ENCODE results near the gene C9orf50. TPM values are rescaled to one million over a fixed set of nuclear protein-coding genes. Genes with fewer than 3 reads are reported as not detected.

C9orf50 gene
- total and polyA plus RNA-seq, 5 donors from 2014 or later = not detected

DNA sequence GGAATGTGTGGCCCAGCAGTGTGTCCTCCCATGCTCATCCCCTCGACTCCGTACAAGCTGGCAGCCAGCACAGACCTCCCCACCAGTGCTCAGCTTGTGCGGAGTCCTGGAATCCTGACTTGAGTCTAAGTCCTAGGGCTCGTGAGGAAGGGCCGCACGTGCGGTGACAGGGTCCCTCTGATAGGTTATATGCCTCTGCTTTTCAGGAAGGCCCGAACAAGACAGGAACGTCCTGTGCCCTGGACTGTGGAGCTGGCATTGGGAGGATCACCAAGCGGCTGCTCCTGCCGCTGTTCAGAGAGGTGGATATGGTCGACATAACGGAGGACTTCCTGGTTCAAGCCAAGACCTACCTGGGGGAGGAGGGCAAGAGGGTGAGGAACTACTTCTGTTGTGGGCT lies 12.9 kb upstream of the C9orf50 start:
- no peak overlapping the region for H3K27ac Mint-ChIP-seq

GRCh38 chr9:129633207-129633606 lies 12.3 kb upstream of the C9orf50 start:
- peak overlapping the region in 1 of 3 donors; percentile 69 for H3K27ac Mint-ChIP-seq
- peaks cover 6% of the 10 kb centered on the region for H3K4me1 ChIP-seq (ENCODE audit: control insufficient read depth, insufficient read depth, low read length, poor library complexity, severe bottlenecking)
- no peak for ATAC-seq (ENCODE audit: low read depth in 2 of 2)
- no peaks in the 10 kb centered on the region for H3K27me3 Mint-ChIP-seq
- H3K9me3 Mint-ChIP-seq = no peaks in the 10 kb centered on the region
- H3K36me3 Mint-ChIP-seq = peaks cover 9% of the 10 kb centered on the region
- no peaks in the 10 kb centered on the region for H3K27me3 ChIP-seq (ENCODE audit: control insufficient read depth, insufficient read depth, low read length)
- peaks cover 58% of the 10 kb centered on the region for H3K36me3 ChIP-seq (ENCODE audit: control insufficient read depth, insufficient read depth, low read length)
- no peak for DNase-seq
- H3K4me3 ChIP-seq (ENCODE audit: low read depth, low read length) = no peak overlapping the region
- H3K4me1 Mint-ChIP-seq = peaks cover 7 to 47% (median 27%) of the 10 kb centered on the region in 4 donors
- H3K4me3 Mint-ChIP-seq = no peak overlapping the region
- no peak overlapping the region for H3K27ac ChIP-seq (ENCODE audit: insufficient read depth, low read length, poor library complexity, severe bottlenecking)
- H3K9me3 ChIP-seq (ENCODE audit: control insufficient read depth in 2 of 2, low read length in 2 of 2) = no peaks in the 10 kb centered on the region

More for the DNA sequence above, 12.9 kb upstream of the C9orf50 start:
- Mint-ChIP-seq H3K27me3 (no peaks in the 10 kb centered on the region), H3K36me3 (peaks cover 12% of the 10 kb centered on the region), H3K4me3 (no peak overlapping the region), H3K9me3 (no peaks in the 10 kb centered on the region), H3K4me1 (peaks cover 7 to 43% (median 21%) of the 10 kb centered on the region in 4 donors)
- no peak for DNase-seq
- Histone ChIP-seq H3K4me1 (ENCODE audit: control insufficient read depth, insufficient read depth, low read length, poor library complexity, severe bottlenecking) (peaks cover 3% of the 10 kb centered on the region), H3K4me3 (ENCODE audit: low read depth, low read length) (no peak overlapping the region), H3K9me3 (ENCODE audit: control insufficient read depth in 2 of 2, low read length in 2 of 2) (no peaks in the 10 kb centered on the region), H3K27me3 (ENCODE audit: control insufficient read depth, insufficient read depth, low read length) (no peaks in the 10 kb centered on the region), H3K27ac (ENCODE audit: insufficient read depth, low read length, poor library complexity, severe bottlenecking) (no peak overlapping the region), H3K36me3 (ENCODE audit: control insufficient read depth, insufficient read depth, low read length) (peaks cover 64% of the 10 kb centered on the region)
- no peak for ATAC-seq (ENCODE audit: low read depth in 2 of 2)

DNA sequence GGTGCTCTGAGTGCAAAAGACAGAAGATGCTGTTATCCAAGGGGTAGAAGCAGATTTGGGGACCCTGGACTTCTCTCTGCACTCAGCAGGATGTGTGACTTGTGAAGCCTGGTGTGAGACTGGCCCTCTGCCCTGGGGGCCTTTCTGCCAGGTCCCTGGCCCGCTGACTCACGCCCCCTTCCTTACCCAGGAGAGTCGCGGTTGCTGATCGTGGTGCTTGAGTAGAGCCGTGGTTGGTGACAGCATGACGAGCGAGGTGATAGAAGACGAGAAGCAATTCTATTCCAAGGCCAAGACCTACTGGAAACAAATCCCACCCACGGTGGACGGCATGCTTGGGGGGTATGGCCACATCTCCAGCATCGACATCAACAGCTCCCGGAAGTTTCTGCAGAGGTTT lies 11.6 kb upstream of the C9orf50 start:
- Histone ChIP-seq H3K27me3 (ENCODE audit: control insufficient read depth, insufficient read depth, low read length) (no peaks in the 10 kb centered on the region), H3K36me3 (ENCODE audit: control insufficient read depth, insufficient read depth, low read length) (peaks cover 50% of the 10 kb centered on the region), H3K4me1 (ENCODE audit: control insufficient read depth, insufficient read depth, low read length, poor library complexity, severe bottlenecking) (peaks cover 14% of the 10 kb centered on the region), H3K27ac (ENCODE audit: insufficient read depth, low read length, poor library complexity, severe bottlenecking) (no peak overlapping the region), H3K4me3 (ENCODE audit: low read depth, low read length) (no peak overlapping the region), H3K9me3 (ENCODE audit: control insufficient read depth in 2 of 2, low read length in 2 of 2) (no peaks in the 10 kb centered on the region)
- H3K27me3 Mint-ChIP-seq = no peaks in the 10 kb centered on the region
- ATAC-seq (ENCODE audit: low read depth in 2 of 2) (no peak), DNase-seq (no peak)
- peaks cover 7 to 49% (median 33%) of the 10 kb centered on the region in 4 donors for H3K4me1 Mint-ChIP-seq
- H3K9me3 Mint-ChIP-seq = no peaks in the 10 kb centered on the region
- peaks cover 4% of the 10 kb centered on the region for H3K36me3 Mint-ChIP-seq
- H3K27ac Mint-ChIP-seq = peak overlapping the region in 1 of 3 donors; percentile 32
- no peak overlapping the region for H3K4me3 Mint-ChIP-seq

DNA sequence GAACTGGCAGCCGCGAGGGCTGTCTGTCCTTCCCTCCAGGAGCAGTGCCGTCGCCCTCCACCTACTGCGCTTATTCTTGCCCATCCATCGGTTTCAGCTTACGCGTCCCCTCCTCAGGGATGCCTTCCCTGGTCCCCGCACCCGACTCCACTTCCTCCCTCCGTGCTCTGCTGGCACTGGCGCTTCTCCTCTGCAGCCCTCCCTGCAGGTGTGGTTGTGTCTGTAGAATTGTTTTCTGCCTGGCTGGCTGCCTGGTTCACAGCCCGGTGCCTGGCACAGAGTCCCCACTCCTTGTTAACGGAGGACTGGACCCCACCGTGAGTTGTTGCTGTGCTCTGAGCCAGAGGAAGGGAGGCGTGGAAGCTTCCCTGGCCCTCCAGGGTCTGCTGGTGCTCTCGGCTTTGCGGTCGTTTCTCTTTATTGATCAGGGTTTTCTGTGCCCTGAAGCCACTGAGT lies 10.8 kb upstream of the C9orf50 start:
- DNase-seq (no peak), ATAC-seq (ENCODE audit: low read depth in 2 of 2) (no peak)
- Mint-ChIP-seq H3K36me3 (peaks cover 4% of the 10 kb centered on the region), H3K27ac (peak overlapping the region; percentile 68 to 81 (median 71)), H3K4me1 (peaks cover 12 to 56% (median 41%) of the 10 kb centered on the region in 4 donors), H3K9me3 (no peaks in the 10 kb centered on the region), H3K4me3 (peak overlapping the region in 2 of 4 donors; percentile 43 to 63), H3K27me3 (peaks cover 4% of the 10 kb centered on the region)
- H3K4me3 ChIP-seq (ENCODE audit: low read depth, low read length) = no peak overlapping the region
- peaks cover 43% of the 10 kb centered on the region for H3K36me3 ChIP-seq (ENCODE audit: control insufficient read depth, insufficient read depth, low read length)
- H3K9me3 ChIP-seq (ENCODE audit: control insufficient read depth in 2 of 2, low read length in 2 of 2) = no peaks in the 10 kb centered on the region
- no peak overlapping the region for H3K27ac ChIP-seq (ENCODE audit: insufficient read depth, low read length, poor library complexity, severe bottlenecking)
- peaks cover 21% of the 10 kb centered on the region for H3K4me1 ChIP-seq (ENCODE audit: control insufficient read depth, insufficient read depth, low read length, poor library complexity, severe bottlenecking)
- H3K27me3 ChIP-seq (ENCODE audit: control insufficient read depth, insufficient read depth, low read length) = no peaks in the 10 kb centered on the region

GRCh38 chr9:129630967-129631673 lies 10.2 kb upstream of the C9orf50 start:
- Histone ChIP-seq H3K4me3 (ENCODE audit: low read depth, low read length) (no peak overlapping the region), H3K36me3 (ENCODE audit: control insufficient read depth, insufficient read depth, low read length) (peaks cover 41% of the 10 kb centered on the region), H3K9me3 (ENCODE audit: control insufficient read depth in 2 of 2, low read length in 2 of 2) (no peaks in the 10 kb centered on the region), H3K27me3 (ENCODE audit: control insufficient read depth, insufficient read depth, low read length) (no peaks in the 10 kb centered on the region), H3K27ac (ENCODE audit: insufficient read depth, low read length, poor library complexity, severe bottlenecking) (no peak overlapping the region), H3K4me1 (ENCODE audit: control insufficient read depth, insufficient read depth, low read length, poor library complexity, severe bottlenecking) (peaks cover 27% of the 10 kb centered on the region)
- DNase-seq (no peak), ATAC-seq (ENCODE audit: low read depth in 2 of 2) (no peak)
- H3K4me3 Mint-ChIP-seq = peak overlapping the region in 1 of 4 donors; percentile 74
- peaks cover 12 to 57% (median 42%) of the 10 kb centered on the region in 4 donors for H3K4me1 Mint-ChIP-seq
- H3K27me3 Mint-ChIP-seq = peaks cover 6% of the 10 kb centered on the region
- H3K27ac Mint-ChIP-seq = peak overlapping the region in 2 of 3 donors; percentile 68 to 80
- H3K9me3 Mint-ChIP-seq = no peaks in the 10 kb centered on the region
- H3K36me3 Mint-ChIP-seq = peaks cover 4% of the 10 kb centered on the region

DNA sequence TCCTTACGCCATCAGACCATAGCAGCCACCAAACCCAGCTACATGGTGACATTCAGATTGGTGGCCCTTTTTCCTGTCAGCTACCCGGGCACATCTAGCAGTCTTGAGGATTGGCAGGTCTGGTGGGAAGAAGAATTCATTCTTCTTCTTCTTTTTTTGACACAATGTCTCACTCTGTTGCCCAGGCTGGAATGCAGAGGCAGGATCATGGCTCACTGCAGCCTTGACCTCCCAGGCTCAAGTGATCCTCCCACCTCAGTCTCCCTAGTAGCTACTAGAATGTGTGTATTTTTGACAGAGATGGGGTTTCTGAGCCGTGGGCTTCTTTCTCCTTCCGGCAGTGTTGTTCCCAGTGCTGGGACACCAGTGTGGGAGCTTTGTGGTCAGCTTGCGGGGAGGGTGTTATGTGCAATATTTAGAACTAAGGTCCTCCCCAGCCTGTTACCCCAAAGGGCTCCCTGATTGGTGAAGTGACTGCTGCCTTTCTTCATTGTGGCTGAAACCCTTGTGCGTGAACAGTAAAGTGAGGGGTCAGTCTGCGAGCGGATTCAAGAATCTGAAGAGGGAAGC lies 8.4 kb upstream of the C9orf50 start:
- ATAC-seq (ENCODE audit: low read depth in 2 of 2) (no peak), DNase-seq (no peak)
- H3K9me3 Mint-ChIP-seq = no peaks in the 10 kb centered on the region
- peaks cover 18 to 68% (median 49%) of the 10 kb centered on the region in 4 donors for H3K4me1 Mint-ChIP-seq
- peaks cover 10% of the 10 kb centered on the region for H3K27me3 Mint-ChIP-seq
- peak overlapping the region in 2 of 4 donors; percentile 46 to 91 for H3K4me3 Mint-ChIP-seq
- H3K27ac Mint-ChIP-seq = peak overlapping the region in 1 of 3 donors; percentile 20
- no peaks in the 10 kb centered on the region for H3K9me3 ChIP-seq (ENCODE audit: control insufficient read depth in 2 of 2, low read length in 2 of 2)
- peaks cover 42% of the 10 kb centered on the region for H3K4me1 ChIP-seq (ENCODE audit: control insufficient read depth, insufficient read depth, low read length, poor library complexity, severe bottlenecking)
- H3K27me3 ChIP-seq (ENCODE audit: control insufficient read depth, insufficient read depth, low read length) = no peaks in the 10 kb centered on the region
- H3K36me3 Mint-ChIP-seq = peaks cover 4% of the 10 kb centered on the region
- peaks cover 26% of the 10 kb centered on the region for H3K36me3 ChIP-seq (ENCODE audit: control insufficient read depth, insufficient read depth, low read length)
- no peak overlapping the region for H3K4me3 ChIP-seq (ENCODE audit: low read depth, low read length)
- H3K27ac ChIP-seq (ENCODE audit: insufficient read depth, low read length, poor library complexity, severe bottlenecking) = no peak overlapping the region

DNA sequence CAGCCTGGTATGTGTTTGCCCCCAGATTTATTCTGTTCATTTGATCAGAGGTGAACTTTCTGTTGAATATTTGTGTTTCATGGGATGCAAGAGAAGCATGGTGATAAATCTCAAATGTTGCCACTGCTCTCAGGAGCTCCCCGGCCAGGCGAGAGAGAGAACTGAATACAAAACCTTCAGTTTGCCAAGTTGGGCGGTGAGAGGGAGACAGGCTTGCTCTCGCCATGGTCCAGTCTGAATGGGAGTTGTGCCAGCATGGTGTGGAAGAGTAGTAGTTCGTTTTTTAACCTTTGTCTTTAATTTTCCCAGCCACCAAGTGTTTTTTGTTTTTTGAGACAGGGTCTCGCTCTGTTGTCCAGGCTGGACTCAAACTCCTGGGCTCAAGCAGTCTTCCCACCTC lies 7.8 kb upstream of the C9orf50 start:
- Mint-ChIP-seq H3K36me3 (peaks cover 4% of the 10 kb centered on the region), H3K9me3 (no peaks in the 10 kb centered on the region), H3K27ac (peak overlapping the region in 2 of 3 donors; percentile 20 to 95), H3K27me3 (peaks cover 14% of the 10 kb centered on the region), H3K4me3 (peak overlapping the region in 3 of 4 donors; percentile 33 to 91 (median 57)), H3K4me1 (peaks cover 18 to 72% (median 54%) of the 10 kb centered on the region in 4 donors)
- Histone ChIP-seq H3K4me1 (ENCODE audit: control insufficient read depth, insufficient read depth, low read length, poor library complexity, severe bottlenecking) (peaks cover 45% of the 10 kb centered on the region), H3K36me3 (ENCODE audit: control insufficient read depth, insufficient read depth, low read length) (peaks cover 19% of the 10 kb centered on the region), H3K27me3 (ENCODE audit: control insufficient read depth, insufficient read depth, low read length) (no peaks in the 10 kb centered on the region), H3K27ac (ENCODE audit: insufficient read depth, low read length, poor library complexity, severe bottlenecking) (no peak overlapping the region), H3K9me3 (ENCODE audit: control insufficient read depth in 2 of 2, low read length in 2 of 2) (no peaks in the 10 kb centered on the region), H3K4me3 (ENCODE audit: low read depth, low read length) (no peak overlapping the region)
- ATAC-seq (ENCODE audit: low read depth in 2 of 2) = no peak
- DNase-seq = no peak
